Measurements from ENCODE around the gene B3GAT1.
"Not testable (repeated sequence)": the region's sequence is repeated elsewhere in the genome, so short reads cannot be mapped to it uniquely, and the experiment has no call there.

Gene B3GAT1, protein sequence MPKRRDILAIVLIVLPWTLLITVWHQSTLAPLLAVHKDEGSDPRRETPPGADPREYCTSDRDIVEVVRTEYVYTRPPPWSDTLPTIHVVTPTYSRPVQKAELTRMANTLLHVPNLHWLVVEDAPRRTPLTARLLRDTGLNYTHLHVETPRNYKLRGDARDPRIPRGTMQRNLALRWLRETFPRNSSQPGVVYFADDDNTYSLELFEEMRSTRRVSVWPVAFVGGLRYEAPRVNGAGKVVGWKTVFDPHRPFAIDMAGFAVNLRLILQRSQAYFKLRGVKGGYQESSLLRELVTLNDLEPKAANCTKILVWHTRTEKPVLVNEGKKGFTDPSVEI

DNA sequence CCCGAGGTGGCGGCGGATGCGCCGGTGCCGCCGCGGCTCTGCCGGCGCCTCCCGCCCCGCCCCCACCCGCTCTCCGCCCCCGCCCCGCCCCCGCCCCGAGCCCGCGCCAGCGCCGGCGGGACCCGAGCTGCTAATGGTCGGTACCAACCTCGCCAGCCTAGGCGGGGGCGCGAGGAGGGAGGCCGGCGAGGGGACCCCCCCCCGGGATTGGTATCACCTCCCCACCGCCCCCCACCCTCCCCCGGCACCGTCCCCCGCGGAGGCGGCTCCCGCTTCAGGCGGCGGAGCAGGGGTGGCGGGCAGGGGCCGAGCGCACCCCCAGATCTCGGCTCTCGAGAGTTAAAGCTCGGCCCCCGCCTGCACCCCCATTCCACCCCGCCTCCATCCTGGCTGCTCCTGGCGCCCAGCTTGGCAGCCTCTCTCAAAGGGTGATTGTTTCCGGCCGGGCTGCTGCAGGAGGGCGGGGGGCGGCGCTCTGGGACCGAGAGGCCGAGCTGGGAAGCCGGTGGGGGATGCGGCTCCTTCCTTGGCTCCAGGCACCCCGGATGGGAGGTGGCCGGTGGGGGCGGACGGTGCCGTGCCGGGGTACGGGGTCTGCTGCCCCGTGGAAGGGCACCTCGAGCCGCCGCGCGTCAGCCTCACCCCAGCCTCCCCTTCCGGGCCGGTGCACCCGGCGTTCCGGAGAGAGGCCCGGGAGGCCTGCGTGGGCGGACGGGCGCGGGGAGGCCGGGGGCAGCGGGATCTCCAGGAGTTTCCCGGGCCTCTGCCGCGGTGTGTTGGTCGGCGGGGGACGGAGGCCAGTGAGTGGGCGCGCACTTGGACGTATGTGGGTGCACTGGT is at the start of gene B3GAT1:
B3GAT1 (minus strand) TSS at position 40 of the 840 bp plus-strand sequence. CDS start 24,583 bp downstream, outside the sequence.
- DNase-seq (ENCODE audit: low read depth): no peak

DNA sequence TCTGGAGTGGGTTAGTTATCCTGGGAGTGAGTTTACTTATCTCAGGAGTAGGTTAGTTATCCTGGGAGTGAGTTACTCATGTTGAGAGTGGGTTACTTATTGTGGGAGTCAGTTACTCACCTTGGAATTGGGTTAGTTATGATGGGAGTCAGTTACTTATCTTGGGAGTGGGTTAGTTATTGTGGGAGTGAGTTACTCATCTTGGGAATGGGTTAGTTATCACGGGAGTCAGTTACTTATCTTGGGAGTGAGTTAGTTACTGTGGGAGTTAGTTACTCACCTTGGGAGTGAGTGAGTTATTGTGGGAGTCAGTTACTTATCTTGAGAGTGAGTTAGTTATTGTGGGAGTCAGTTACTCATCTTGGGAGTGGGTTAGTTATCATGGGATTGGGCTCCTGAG is 49.6 kb upstream of the B3GAT1 start:
- DNase-seq (ENCODE audit: low read depth): no peak

DNA sequence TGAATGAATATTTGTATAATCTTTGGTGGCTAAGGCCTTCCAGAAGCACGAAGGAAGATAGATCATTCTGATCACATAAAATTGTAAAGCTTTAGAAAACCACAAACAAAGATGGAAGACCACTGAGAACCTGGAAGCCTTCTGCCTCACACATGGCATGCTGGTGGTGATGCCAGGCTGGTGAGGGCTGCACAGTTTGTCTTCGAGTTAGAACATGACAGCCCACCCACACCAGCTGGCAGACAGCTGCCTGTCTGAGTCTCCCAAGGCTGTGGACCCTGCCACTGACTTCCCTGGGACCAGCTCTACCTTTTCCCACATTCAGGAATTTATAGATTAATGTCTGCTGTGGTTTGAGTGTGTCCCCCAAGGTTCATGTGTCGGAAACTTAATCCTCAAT is 48.8 kb upstream of the B3GAT1 start:
- DNase-seq (ENCODE audit: low read depth): no peak

GRCh38 chr11:134460062-134460561 is 48.1 kb upstream of the B3GAT1 start:
- DNase-seq (ENCODE audit: low read depth): no peak

DNA sequence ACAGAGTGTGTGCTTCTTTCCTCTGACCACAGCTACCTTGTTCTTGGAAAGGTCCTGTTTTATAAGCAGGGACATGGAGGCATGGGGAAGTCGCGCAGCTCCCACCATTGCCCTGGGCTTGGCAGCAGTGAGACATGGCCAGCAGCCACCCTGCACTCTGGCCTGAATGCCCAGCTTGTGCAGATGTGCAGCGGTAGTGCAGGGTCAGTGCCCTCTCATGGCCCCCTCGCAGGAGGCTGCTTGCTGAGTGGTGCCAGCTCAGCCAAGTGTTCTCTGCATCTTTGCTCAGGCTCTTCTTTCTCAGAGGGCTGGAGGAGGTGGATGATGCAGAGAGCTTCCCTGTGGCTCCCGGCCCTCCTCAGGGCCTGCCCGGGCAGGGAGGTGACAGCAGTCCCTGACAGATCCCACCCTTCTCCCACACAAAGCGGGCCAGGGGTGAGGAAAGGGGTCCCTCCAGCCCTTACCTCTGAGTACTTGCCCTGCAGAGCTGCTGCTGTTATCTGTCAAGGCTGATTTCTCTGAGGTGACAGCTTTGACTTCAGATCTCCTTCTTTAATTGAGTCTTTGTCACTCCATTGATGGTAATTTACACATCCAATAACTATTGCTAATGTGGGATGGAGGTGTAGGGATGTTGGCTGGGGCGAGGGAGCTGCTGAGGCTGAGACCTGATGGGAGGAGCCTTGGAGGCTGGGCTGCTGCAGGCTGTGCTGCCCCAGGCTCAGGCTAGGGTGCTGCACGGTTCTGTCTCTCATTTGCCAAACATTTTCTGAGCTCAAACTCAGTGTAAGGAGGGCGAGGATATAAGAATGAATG is 47.4 kb upstream of the B3GAT1 start:
- no peak for DNase-seq (ENCODE audit: low read depth)

DNA sequence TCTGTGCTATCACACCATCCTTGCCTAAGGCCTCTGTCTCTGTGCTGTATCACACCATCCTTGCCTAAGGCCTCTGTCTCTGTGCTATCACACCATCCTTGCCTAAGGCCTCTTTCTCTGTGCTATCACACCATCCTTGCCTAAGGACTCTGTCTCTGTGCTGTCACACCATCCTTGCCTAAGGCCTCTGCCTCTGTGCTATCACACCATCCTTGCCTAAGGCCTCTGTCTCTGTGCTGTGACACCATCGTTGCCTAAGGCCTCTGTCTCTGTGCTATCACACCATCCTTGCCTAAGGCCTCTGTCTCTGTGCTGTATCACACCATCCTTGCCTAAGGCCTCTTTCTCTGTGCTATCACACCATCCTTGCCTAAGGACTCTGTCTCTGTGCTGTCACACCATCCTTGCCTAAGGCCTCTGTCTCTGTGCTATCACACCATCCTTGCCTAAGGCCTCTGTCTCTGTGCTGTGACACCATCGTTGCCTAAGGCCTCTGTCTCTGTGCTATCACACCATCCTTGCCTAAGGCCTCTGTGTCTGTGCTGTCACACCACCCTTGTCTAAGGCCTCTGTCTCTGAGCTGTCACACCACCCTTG is 45.5 kb upstream of the B3GAT1 start:
- DNase-seq (ENCODE audit: low read depth): not testable (repeated sequence)

GRCh38 chr11:134455516-134455915 is 43.5 kb upstream of the B3GAT1 start:
- DNase-seq (ENCODE audit: low read depth): no peak

GRCh38 chr11:134454146-134454690 is 42.2 kb upstream of the B3GAT1 start:
- DNase-seq (ENCODE audit: low read depth): no peak

- DNase-seq (ENCODE audit: low read depth): no peak
Observed at GRCh38 chr11:134453441-134453840, 41.4 kb upstream of the B3GAT1 start.

GRCh38 chr11:134452838-134453155 is 40.8 kb upstream of the B3GAT1 start:
- DNase-seq (ENCODE audit: low read depth): no peak

DNA sequence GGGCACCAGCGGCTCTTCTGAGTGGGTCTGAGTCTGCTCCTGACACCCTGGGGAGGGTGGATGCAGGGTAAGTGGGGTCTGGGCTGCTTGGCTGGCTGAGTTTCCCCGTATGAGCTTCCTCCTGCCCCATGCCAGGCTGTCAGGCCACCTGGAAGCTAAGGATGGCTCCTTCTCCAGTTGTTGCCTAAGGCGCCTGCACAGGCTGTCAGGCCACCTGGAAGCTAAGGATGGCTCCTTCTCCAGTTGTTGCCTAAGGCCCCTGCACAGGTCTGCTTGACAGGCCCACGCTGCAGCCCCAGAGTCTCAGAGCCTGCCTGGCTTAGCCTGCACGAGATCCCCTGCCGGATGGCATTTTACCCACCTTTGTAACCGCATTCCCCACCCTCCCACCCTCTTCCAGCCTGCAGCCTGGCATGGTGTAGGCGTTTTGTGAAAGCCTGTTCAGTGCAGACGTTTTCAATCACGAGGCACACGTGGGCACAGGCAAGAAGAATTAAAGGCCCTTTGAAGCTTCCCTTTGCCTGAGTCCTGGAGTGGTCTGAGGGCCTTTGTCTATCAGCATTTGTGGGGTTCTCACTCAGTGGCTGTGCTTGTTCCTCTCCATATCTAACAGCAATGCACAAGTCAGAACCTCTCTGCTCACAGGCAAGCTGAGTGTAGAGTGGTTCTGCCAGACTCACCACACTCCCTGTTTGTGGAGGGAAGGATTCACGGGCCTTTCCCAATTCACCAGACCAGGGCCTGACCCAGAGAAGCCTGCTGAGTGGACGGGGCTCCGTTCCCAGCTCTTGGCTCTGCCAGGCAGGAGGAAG is 40.2 kb upstream of the B3GAT1 start:
- no peak for DNase-seq (ENCODE audit: low read depth)

DNA sequence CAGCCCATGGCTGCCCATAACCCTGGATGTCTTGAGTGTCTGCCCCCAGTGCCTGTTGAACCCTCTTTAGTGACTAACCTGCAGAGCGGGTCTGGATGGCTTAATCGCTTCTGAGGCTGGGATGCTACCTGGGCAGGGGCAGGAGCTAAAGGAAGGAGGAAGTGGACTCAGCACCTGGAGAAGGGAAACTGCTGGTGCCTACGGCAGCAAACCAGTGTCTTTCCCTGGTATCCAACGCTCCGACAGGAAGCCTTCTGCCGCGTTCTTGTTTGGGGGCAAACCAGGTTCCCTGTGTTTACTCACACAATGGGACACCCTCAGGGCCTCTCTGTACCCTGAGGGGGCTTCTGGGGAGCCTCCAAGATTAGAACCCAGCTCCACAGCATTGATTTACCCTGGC is 38.1 kb upstream of the B3GAT1 start:
- DNase-seq (ENCODE audit: low read depth): no peak

GRCh38 chr11:134449713-134450112 is 37.7 kb upstream of the B3GAT1 start:
- no peak for DNase-seq (ENCODE audit: low read depth)

- DNase-seq (ENCODE audit: low read depth): no peak
Observed at GRCh38 chr11:134449051-134449450, 37.0 kb upstream of the B3GAT1 start.

DNA sequence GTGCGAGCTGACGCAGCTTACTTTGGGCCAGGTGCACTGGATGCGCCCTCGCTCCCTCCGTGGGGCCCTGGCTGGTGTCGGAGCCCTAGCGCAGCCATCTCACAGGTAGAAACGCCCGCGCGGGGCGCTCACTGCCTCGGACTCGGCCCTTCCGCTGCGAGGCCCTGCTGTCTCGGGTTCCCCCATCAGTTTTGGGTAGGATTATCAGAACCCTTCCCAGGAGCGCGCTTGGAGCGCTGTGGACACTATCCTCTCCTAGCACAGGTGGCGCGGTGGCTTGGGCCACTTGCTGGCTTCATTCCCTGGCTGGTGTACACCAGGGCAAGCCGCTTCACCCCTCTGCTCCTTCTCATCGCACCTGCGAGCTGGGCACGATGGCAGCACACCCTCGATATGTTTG is 35.7 kb upstream of the B3GAT1 start:
- DNase-seq (ENCODE audit: low read depth): no peak

GRCh38 chr11:134445601-134446325 is 33.7 kb upstream of the B3GAT1 start:
- DNase-seq (ENCODE audit: low read depth): no peak

- not testable (repeated sequence) for DNase-seq (ENCODE audit: low read depth)
Observed at GRCh38 chr11:134444160-134445108, 32.4 kb upstream of the B3GAT1 start.

DNA sequence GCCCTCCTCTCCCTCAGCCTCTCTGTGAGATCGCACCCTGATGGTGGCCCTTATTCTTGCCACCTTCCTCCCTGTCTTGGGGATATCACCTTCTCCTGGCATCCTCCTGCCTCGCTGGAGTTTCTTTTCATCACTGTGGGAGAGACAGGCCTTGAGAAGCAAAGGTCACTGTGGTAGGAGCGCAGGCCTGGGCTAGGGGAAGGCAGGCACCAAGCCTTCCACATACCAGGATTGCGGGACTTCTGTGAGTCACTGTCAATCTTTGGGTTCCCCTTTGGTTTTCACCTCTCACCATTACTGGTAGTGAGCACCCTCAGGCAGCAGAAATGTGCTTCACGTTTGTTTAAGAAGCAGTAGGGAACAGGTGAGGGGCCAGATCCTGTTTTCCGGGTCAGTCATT is 31.2 kb upstream of the B3GAT1 start:
- no peak for DNase-seq (ENCODE audit: low read depth)

GRCh38 chr11:134442246-134442645 is 30.2 kb upstream of the B3GAT1 start:
- DNase-seq (ENCODE audit: low read depth): no peak
